ENCODE measurements around the gene MX1.

DNA sequence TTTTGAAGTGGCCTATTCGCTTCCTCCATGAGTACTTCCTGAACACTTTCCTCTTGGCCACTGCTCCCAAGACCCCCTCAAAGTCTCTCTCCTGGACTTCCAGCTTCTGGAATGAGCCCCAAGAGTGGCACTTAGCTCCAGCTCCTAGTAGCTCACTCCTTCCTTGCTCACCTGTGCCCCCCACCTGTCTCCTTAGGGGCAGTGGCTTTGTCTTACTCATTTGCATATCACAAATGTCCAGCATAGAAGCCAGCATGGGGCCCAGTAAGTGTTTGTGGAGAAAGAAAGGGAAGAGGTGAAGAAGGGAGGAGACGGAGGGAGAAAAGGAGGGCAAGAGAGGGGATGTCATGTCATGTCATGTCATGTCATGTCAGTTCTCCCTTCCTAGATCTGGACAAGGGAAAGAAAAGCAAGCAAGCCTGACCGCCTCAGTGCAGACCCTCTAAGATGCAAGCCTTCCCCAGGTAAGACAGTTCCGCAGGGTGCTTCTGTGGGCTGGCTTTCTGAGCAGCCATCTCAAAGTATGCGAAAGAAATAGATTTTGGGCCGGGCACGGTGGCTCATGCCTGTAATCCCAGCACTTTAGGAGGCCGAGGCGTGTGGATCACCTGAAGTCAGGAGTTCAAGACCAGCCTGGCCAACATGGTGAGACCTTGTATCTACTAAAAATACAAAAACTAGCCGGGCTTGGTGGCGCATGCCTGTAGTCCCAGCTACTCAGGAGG, 6.9 kb upstream of the MX1 start:
- TF ChIP-seq, protein P1, sequence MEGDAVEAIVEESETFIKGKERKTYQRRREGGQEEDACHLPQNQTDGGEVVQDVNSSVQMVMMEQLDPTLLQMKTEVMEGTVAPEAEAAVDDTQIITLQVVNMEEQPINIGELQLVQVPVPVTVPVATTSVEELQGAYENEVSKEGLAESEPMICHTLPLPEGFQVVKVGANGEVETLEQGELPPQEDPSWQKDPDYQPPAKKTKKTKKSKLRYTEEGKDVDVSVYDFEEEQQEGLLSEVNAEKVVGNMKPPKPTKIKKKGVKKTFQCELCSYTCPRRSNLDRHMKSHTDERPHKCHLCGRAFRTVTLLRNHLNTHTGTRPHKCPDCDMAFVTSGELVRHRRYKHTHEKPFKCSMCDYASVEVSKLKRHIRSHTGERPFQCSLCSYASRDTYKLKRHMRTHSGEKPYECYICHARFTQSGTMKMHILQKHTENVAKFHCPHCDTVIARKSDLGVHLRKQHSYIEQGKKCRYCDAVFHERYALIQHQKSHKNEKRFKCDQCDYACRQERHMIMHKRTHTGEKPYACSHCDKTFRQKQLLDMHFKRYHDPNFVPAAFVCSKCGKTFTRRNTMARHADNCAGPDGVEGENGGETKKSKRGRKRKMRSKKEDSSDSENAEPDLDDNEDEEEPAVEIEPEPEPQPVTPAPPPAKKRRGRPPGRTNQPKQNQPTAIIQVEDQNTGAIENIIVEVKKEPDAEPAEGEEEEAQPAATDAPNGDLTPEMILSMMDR (IDR thresholded peaks at IDR 0.05; ENCODE audit: insufficient read depth, low read depth, low read length): no peak
- no peak for TF ChIP-seq EZH2 (IDR thresholded peaks at IDR 0.05; ENCODE audit: insufficient read depth, low read length)
